ENCODE data around the gene MMP17. TPM values are rescaled to one million over a fixed set of nuclear protein-coding genes. Genes with fewer than 3 reads are reported as not detected.
"Not testable (repeated sequence)": the region's sequence is repeated elsewhere in the genome, so short reads cannot be mapped to it uniquely, and the experiment has no call there.

MMP17 gene
- total RNA-seq, 5 donors from 2014 or later (not counting 1 experiment from before 2014, with no cell fraction given), result 0.58 to 2.7 (median 1.2) TPM

DNA sequence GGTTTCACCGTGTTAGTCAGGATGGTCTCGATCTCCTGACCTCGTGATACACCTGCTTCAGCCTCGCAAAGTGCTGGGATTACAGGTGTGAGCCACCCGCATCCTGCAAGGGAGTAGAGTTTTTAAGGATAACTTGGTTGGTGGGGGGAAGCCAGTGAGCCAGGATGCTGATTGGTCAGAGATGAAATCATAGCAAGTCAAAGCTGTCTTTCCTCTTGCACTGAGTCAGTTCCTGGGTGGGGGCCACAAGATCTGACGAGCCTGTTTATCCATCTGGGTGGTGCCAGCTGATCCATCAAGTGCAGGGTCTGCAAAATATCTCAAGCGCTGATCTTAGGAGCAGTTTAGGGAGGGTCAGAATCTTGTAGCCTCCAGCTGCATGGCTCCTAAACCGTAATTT is 56.9 kb downstream of the MMP17 start:
- DNase-seq; H3K27ac ChIP-seq (ENCODE audit: low read length); POLR2A ChIA-PET; ATAC-seq (replicated peaks in 1 of 4); H3K36me3 ChIP-seq (ENCODE audit: control insufficient read depth in 2 of 2, extremely low read depth in 1 of 2, insufficient read depth in 1 of 2, low read length in 1 of 2); H3K9me3 ChIP-seq; H3K36me3 Mint-ChIP-seq; H3K27ac Mint-ChIP-seq; H3K4me1 ChIP-seq (ENCODE audit: control insufficient read depth in 1 of 2, extremely low read depth in 1 of 2, insufficient read depth in 2 of 2, low read length in 2 of 2); H3K9me3 Mint-ChIP-seq; CTCF ChIA-PET; H3K4me1 Mint-ChIP-seq; H3K4me3 Mint-ChIP-seq; H3K4me3 ChIP-seq (ENCODE audit: control insufficient read depth in 1 of 2, extremely low read depth in 1 of 2, low read length in 1 of 2); H3K27me3 Mint-ChIP-seq: not testable (repeated sequence)
- peaks cover 0 to 21% of the 10 kb centered on the region in 2 experiments for H3K27me3 ChIP-seq (replicated peaks in 1 of 2; ENCODE audit: control insufficient read depth in 2 of 2, extremely low read depth in 1 of 2, insufficient read depth in 2 of 2, low read length in 1 of 2)
- 85% methylated on average over 5 of the region's 8 CpGs for WGBS (ENCODE audit: insufficient coverage)

DNA sequence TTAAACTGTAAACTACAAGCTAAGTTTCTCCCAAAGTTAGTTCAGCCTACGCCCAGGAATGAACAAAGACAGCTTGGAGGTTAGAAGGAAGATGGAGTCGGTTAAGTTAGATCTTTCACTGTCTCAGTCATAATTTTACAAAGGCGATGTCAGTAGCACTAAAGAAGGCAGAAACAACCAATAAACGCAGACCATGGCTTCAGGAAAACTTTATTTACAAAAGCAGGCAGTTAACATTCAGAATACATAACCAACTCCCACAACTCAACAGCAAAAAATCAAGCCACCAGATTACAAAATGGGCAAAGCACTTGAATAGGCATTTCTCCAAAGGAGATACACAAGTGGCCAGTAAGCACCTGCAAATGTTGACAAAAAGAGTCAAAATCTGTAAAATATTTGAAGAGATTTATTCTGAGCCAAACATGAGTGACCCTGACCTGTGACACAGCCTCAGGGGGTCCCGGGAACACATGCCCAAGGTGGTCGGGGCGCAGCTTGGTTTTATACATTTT is 57.4 kb downstream of the MMP17 start:
- Histone ChIP-seq H3K9me3 (no peaks in the 10 kb centered on the region), H3K4me3 (ENCODE audit: control insufficient read depth in 1 of 2, extremely low read depth in 1 of 2, low read length in 1 of 2) (no peak overlapping the region), H3K4me1 (ENCODE audit: control insufficient read depth in 1 of 2, extremely low read depth in 1 of 2, insufficient read depth in 2 of 2, low read length in 2 of 2) (no peaks in the 10 kb centered on the region), H3K27me3 (replicated peaks in 1 of 2; ENCODE audit: control insufficient read depth in 2 of 2, extremely low read depth in 1 of 2, insufficient read depth in 2 of 2, low read length in 1 of 2) (peaks cover 0 to 19% of the 10 kb centered on the region in 2 experiments), H3K36me3 (ENCODE audit: control insufficient read depth in 2 of 2, extremely low read depth in 1 of 2, insufficient read depth in 1 of 2, low read length in 1 of 2) (no peaks in the 10 kb centered on the region), H3K27ac (ENCODE audit: low read length) (no peak overlapping the region)
- ATAC-seq (replicated peaks in 1 of 4) (no peak), DNase-seq (no peak)
- ChIA-PET POLR2A (no interaction called here), CTCF (no interaction called here)
- no peak overlapping the region for H3K4me3 Mint-ChIP-seq
- peaks cover 4 to 6% of the 10 kb centered on the region in 2 donors for H3K27me3 Mint-ChIP-seq
- no peak overlapping the region for H3K27ac Mint-ChIP-seq
- no peaks in the 10 kb centered on the region for H3K36me3 Mint-ChIP-seq
- H3K9me3 Mint-ChIP-seq, result peaks cover 0 to 7% (median 7%) of the 10 kb centered on the region in 3 donors
- 83% methylated on average over 1 of the region's 7 CpGs for WGBS (ENCODE audit: insufficient coverage)
- H3K4me1 Mint-ChIP-seq, result no peaks in the 10 kb centered on the region

DNA sequence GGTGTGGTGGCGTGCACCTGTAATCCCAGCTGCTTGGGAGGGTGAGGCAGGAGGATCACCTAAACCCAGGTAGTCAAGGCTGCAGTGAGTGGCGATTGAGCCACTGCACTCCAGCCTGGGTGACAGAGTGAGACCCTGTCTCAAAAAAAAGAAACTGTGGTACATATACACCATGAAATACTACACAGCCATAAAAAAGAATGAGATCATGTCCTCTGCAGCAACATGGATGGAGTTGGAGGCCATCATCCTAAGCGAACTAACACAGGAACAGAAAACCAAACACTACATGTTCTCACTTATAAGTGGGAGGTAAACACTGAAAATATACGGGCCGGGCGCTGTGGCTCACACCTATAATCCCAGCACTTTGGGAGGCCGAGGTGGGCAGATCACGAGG is 63.5 kb downstream of the MMP17 start:
- peaks cover 7 to 17% of the 10 kb centered on the region in 2 experiments for H3K4me1 ChIP-seq (ENCODE audit: control insufficient read depth in 1 of 2, extremely low read depth in 1 of 2, insufficient read depth in 2 of 2, low read length in 2 of 2)
- H3K27ac ChIP-seq (ENCODE audit: low read length); H3K4me1 Mint-ChIP-seq; DNase-seq; H3K4me3 ChIP-seq (ENCODE audit: control insufficient read depth in 1 of 2, extremely low read depth in 1 of 2, low read length in 1 of 2); POLR2A ChIA-PET; H3K27ac Mint-ChIP-seq; H3K9me3 ChIP-seq; H3K27me3 Mint-ChIP-seq; H3K9me3 Mint-ChIP-seq; H3K36me3 ChIP-seq (ENCODE audit: control insufficient read depth in 2 of 2, extremely low read depth in 1 of 2, insufficient read depth in 1 of 2, low read length in 1 of 2); H3K4me3 Mint-ChIP-seq; ATAC-seq (replicated peaks in 1 of 4); H3K36me3 Mint-ChIP-seq; H3K27me3 ChIP-seq (replicated peaks in 1 of 2; ENCODE audit: control insufficient read depth in 2 of 2, extremely low read depth in 1 of 2, insufficient read depth in 2 of 2, low read length in 1 of 2); CTCF ChIA-PET: not testable (repeated sequence)
- no CpG with 5 or more reads among the region's 8 CpGs for WGBS (ENCODE audit: insufficient coverage)

DNA sequence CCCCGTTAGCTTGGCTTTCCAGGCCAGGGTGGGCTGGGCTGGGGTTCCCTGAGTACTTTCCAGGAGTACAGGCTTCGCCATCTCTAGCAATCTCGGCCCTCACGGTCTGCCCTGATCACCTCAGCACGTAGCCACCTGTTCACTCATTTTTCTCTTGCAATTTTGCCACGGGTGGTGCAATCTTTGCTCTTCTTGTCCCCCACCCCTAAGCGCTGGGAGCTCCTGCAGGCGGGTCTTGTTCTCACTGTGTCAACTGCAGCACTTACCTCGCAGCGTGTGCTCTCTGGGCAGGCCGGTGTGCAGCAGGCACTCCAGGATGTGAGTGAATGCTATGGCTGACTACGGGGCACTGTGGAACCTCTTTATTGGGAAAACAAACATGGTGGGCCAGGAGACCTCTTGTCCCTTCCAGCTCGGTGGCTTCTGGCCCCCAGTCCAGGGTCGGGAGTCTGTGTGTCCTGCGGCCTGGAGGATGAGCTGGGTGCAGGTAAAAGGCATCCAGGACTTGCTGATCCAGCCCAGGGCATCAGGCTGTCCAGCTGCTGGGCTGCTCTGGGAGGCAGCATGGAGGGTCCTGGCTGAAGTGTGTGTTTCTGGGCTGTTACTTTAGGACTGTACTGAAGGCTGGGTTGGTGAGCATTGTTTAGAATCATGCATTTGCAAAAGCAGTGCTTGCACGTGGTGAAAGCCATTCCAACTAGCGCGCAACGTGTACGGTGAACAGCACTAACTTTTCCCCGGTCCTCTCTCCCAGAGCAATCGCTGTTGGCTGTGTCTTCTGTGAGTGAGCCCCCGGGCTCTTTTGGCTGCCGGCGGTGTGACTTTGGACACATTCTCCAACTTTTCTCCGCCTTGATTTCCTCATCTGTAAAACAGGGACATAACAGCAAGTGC is 64.8 kb downstream of the MMP17 start:
- no peak overlapping the region for H3K27ac ChIP-seq (ENCODE audit: low read length)
- H3K27ac Mint-ChIP-seq, result no peak overlapping the region

DNA sequence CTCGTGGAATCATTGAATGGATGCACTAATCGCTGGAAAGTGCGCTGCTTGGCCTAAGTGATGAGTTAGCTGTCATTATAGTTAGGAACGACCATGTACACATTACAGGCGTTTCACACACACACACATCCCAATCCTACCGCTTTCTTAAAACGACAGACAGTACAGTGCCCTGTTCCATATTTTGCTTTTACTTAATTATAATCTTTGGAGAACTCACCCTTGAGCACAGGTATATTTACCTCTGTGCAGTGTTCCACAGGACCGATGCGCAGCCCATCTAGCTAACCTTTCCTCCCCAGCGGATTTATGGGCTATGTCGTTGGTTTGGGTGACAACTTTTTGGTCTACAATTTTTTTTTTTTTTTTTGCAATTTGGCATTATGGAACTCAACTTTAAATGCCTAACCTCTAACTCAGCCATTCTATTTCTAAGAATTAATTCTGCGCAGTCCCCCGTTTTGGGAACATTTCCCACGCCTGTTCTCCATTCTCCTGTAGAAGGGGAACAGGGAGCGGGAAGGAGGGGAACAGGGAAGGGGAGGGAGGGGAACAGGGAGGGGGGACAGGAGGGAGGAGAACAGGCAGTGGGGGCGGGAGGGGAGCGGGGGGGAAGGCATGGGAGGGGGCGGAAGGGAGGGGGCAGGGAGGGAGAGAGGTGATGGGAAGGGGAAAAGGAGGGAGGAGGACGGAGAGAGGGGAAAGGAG is 65.6 kb downstream of the MMP17 start:
- 86% methylated on average over 7 of the region's 19 CpGs for WGBS (ENCODE audit: insufficient coverage)
- H3K27ac Mint-ChIP-seq, result peak overlapping the region; percentile 61 to 78

More for the DNA sequence above, 64.8 kb downstream of the MMP17 start:
- Mint-ChIP-seq H3K4me3 (peak overlapping the region; percentile 48 to 88 (median 66)), H3K4me1 (peaks cover 14 to 17% (median 15%) of the 10 kb centered on the region in 3 donors), H3K27me3 (no peaks in the 10 kb centered on the region), H3K9me3 (no peaks in the 10 kb centered on the region), H3K36me3 (no peaks in the 10 kb centered on the region)
- Histone ChIP-seq H3K4me3 (ENCODE audit: control insufficient read depth in 1 of 2, extremely low read depth in 1 of 2, low read length in 1 of 2) (no peak overlapping the region), H3K27me3 (replicated peaks in 1 of 2; ENCODE audit: control insufficient read depth in 2 of 2, extremely low read depth in 1 of 2, insufficient read depth in 2 of 2, low read length in 1 of 2) (no peaks in the 10 kb centered on the region), H3K9me3 (no peaks in the 10 kb centered on the region), H3K36me3 (ENCODE audit: control insufficient read depth in 2 of 2, extremely low read depth in 1 of 2, insufficient read depth in 1 of 2, low read length in 1 of 2) (no peaks in the 10 kb centered on the region), H3K4me1 (ENCODE audit: control insufficient read depth in 1 of 2, extremely low read depth in 1 of 2, insufficient read depth in 2 of 2, low read length in 2 of 2) (peaks cover 9 to 24% of the 10 kb centered on the region in 2 experiments)
- CTCF ChIA-PET, result no interaction called here
- 83% methylated on average over 23 of the region's 26 CpGs for WGBS (ENCODE audit: insufficient coverage)
- ATAC-seq (replicated peaks in 1 of 4) (no peak), DNase-seq (peak in 1 of 35 experiments; percentile 16)
- POLR2A ChIA-PET, result interaction anchor here in 1 of 2 donors (0.6 kb wide), 1 partner anchor 56 kb away, joined by 3 read pairs; no protein-coding TSS in a partner anchor

DNA sequence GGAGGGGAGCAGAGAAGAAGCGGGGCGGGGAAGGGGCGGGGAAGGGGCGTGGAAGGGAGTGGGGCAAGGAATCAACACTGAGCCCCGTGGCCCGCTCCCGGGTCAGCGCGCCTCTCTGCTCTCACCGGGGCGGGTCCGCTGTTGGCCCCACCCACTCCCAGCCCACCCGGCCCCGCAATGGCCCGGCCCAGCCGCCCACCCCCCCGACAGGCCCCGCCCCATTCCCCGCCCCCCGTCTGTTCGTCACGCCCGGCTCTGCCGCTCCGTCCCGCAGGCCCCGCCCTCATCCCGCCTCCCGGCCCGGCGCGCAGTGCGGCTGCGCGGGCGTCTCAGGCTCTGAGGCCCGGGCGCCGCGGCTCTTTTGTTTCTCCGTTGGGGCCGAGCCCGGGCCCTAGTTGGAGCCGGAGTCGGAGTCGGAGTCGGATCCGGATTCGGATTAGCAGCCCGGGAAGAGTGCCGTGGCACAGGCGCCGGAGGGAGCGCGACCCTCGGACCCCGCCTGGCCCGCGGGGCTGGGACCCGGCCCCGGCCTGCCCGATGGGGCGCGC is 66.2 kb downstream of the MMP17 start, which contains the start of gene ULK1:
Gene ULK1 (plus strand): TSS at position 310 of the 548 bp plus-strand sequence. CDS start 380 bp downstream, outside the sequence.
- peak; percentile 82 to 89 (median 84) for ATAC-seq (replicated peaks in 1 of 4)
- H3K4me3 ChIP-seq (ENCODE audit: control insufficient read depth in 1 of 2, extremely low read depth in 1 of 2, low read length in 1 of 2), result peak within 1 kb of the TSS; percentile 61 to 69
- 0% methylated on average over 51 of the region's 64 CpGs for WGBS (ENCODE audit: insufficient coverage)
- no peaks in the 10 kb centered on the region for H3K36me3 Mint-ChIP-seq
- DNase-seq, result peak; percentile 81 to 95 (median 89)
- H3K27ac ChIP-seq (ENCODE audit: low read length), result peak within 1 kb of the TSS; percentile 29
- no peaks in the 10 kb centered on the region for H3K9me3 Mint-ChIP-seq
- H3K27me3 Mint-ChIP-seq, result no peaks in the 10 kb centered on the region
- H3K4me1 ChIP-seq (ENCODE audit: control insufficient read depth in 1 of 2, extremely low read depth in 1 of 2, insufficient read depth in 2 of 2, low read length in 2 of 2), result peaks cover 9 to 24% of the 10 kb centered on the region in 2 experiments
- peak within 1 kb of the TSS; percentile 81 to 88 (median 87) for H3K4me3 Mint-ChIP-seq
- POLR2A ChIA-PET, result no interaction called here
- H3K4me1 Mint-ChIP-seq, result peaks cover 14 to 23% (median 19%) of the 10 kb centered on the region in 3 donors
- CTCF ChIA-PET, result no interaction called here
- H3K27ac Mint-ChIP-seq, result peak within 1 kb of the TSS; percentile 77 to 82
- H3K36me3 ChIP-seq (ENCODE audit: control insufficient read depth in 2 of 2, extremely low read depth in 1 of 2, insufficient read depth in 1 of 2, low read length in 1 of 2), result no peaks in the 10 kb centered on the region
- no peaks in the 10 kb centered on the region for H3K9me3 ChIP-seq
- H3K27me3 ChIP-seq (replicated peaks in 1 of 2; ENCODE audit: control insufficient read depth in 2 of 2, extremely low read depth in 1 of 2, insufficient read depth in 2 of 2, low read length in 1 of 2), result no peaks in the 10 kb centered on the region

More for the DNA sequence above, 65.6 kb downstream of the MMP17 start:
- peak overlapping the region; percentile 29 for H3K27ac ChIP-seq (ENCODE audit: low read length)
- peaks cover 9 to 24% of the 10 kb centered on the region in 2 experiments for H3K4me1 ChIP-seq (ENCODE audit: control insufficient read depth in 1 of 2, extremely low read depth in 1 of 2, insufficient read depth in 2 of 2, low read length in 2 of 2)
- ChIA-PET POLR2A (interaction anchor here in 1 of 2 donors (0.6 kb wide), 1 partner anchor 55 kb away, joined by 3 read pairs; no protein-coding TSS in a partner anchor), CTCF (no interaction called here)
- Mint-ChIP-seq H3K4me3 (peak overlapping the region; percentile 48 to 88 (median 66)), H3K4me1 (peaks cover 14 to 23% (median 19%) of the 10 kb centered on the region in 3 donors), H3K36me3 (no peaks in the 10 kb centered on the region), H3K9me3 (no peaks in the 10 kb centered on the region), H3K27me3 (no peaks in the 10 kb centered on the region)
- no peaks in the 10 kb centered on the region for H3K9me3 ChIP-seq
- no peaks in the 10 kb centered on the region for H3K27me3 ChIP-seq (replicated peaks in 1 of 2; ENCODE audit: control insufficient read depth in 2 of 2, extremely low read depth in 1 of 2, insufficient read depth in 2 of 2, low read length in 1 of 2)
- H3K36me3 ChIP-seq (ENCODE audit: control insufficient read depth in 2 of 2, extremely low read depth in 1 of 2, insufficient read depth in 1 of 2, low read length in 1 of 2), result no peaks in the 10 kb centered on the region
- H3K4me3 ChIP-seq (ENCODE audit: control insufficient read depth in 1 of 2, extremely low read depth in 1 of 2, low read length in 1 of 2), result peak overlapping the region in 1 of 2 donors; percentile 7
- peak in 1 of 35 experiments; percentile 32 for DNase-seq
- no peak for ATAC-seq (replicated peaks in 1 of 4)

Data from T-cell (primary cell).